Stomach (tissue), 9 donors: ENCODE measurements around the gene CHST13. TPM values are rescaled to one million over a fixed set of nuclear protein-coding genes. Genes with fewer than 3 reads are reported as not detected.

Experiments used
- DNase-seq, 2 donors: peaks; one replicate each; pipeline versions ENCODE4 v3.0.0 to v3.0.0-alpha.2; 2013 to 2019
- H3K27ac ChIP-seq, 5 donors: fragments of 200-600 bp in 4 of 5; sonication (generic) in 4 of 5; one replicate each; pipeline ENCODE4 v1.5.1; 2013 to 2019; ENCODE audit warnings: mild to moderate bottlenecking in 1 of 5, moderate library complexity in 1 of 5
- H3K27me3 ChIP-seq, 3 donors: fragments of 200-600 bp; sonication (generic); one replicate each; pipeline ENCODE4 v1.5.1; 2017 to 2019; ENCODE audit warnings: mixed run types in 1 of 3
- H3K36me3 ChIP-seq, 4 donors: fragments of 200-600 bp; sonication (generic); 1 replicate in 3 of 4; 2 replicates in 1 of 4; pipeline ENCODE4 v1.5.1; 2016 to 2019
- H3K4me1 ChIP-seq, 4 donors: fragments of 200-600 bp; sonication (generic); one replicate each; pipeline ENCODE4 v1.5.1; 2016 to 2019
- H3K4me3 ChIP-seq, 4 donors: fragments of 200-600 bp; sonication (generic) in 3 of 4; one replicate each; pipeline ENCODE4 v1.5.1; 2016 to 2019; ENCODE audit warnings: mild to moderate bottlenecking in 1 of 4
- H3K9me3 ChIP-seq, 4 donors: fragments of 200-600 bp; sonication (generic); one replicate each; pipeline ENCODE4 v1.5.1; 2016 to 2019
- CTCF ChIP-seq, 7 experiments: fragments of 450-650 bp in 4 of 7; fragments of 200-600 bp in 3 of 7; sonication (generic) in 3 of 7; IDR thresholded peaks; one replicate each; pipeline ENCODE4 v1.5.1; 2016 to 2019; ENCODE audit warnings: antibody characterized with exemption in 7 of 7, control low read depth in 2 of 7, mild to moderate bottlenecking in 1 of 7
- EP300 ChIP-seq: sonication (generic); formaldehyde crosslinking; IDR thresholded peaks from one replicate; pipeline ENCODE4 v1.6.1; 2017; ENCODE audit warnings: antibody characterized with exemption
- POLR2A ChIP-seq, 4 donors: fragments of 450-650 bp; IDR thresholded peaks; one replicate each; pipeline ENCODE4 v1.6.1; 2016; ENCODE audit warnings: antibody characterized with exemption in 4 of 4, control low read depth in 2 of 4, mild to moderate bottlenecking in 1 of 4, moderate library complexity in 1 of 4
- POLR2AphosphoS5 ChIP-seq, 3 donors: sonication (generic); formaldehyde crosslinking; IDR thresholded peaks; one replicate each; pipeline ENCODE4 v1.6.1; 2016; ENCODE audit warnings: antibody characterized with exemption in 3 of 3
- WGBS, 5 donors: extraction: QIAGEN DNeasy Blood & Tissue Kit in 3 of 5; methylation state at CpG; one replicate each; pipeline versions ENCODE4 v1.1.5 to v1.1.7; 2013 to 2018; 5-methylcytosine and 5-hydroxymethylcytosine counted together
- intact Hi-C: fragments of 100-400 bp; cut with DNase I; formaldehyde crosslinking; loops from one replicate; pipeline ENCODE4 v1.15.1; 2023; ENCODE audit warnings: low total_unique reads
- polyA plus RNA-seq, 3 donors: library from polyadenylated mRNA; stranded (reverse); fragments of 200-250 nt; gene quantifications; one replicate each; pipeline ENCODE4 v1.2.3, GENCODE V29; 2013
- total RNA-seq, 5 donors: library from RNA; depleted of rRNA; stranded (reverse); fragments of >200 nt; gene quantifications; one replicate each; pipeline versions ENCODE4 v1.1.0 to v1.2.3, GENCODE V29; 2014 to 2016
- donor health status: healthy with polysubstance abuse.
- donor health status: Bipolar disorder and iron deficiency.
- donor health status: healthy.

The CHST13 gene
- total and polyA plus RNA-seq, 8 donors = 0.08 to 12.5 (median 1.0) TPM; not detected in 2

- Histone ChIP-seq H3K9me3 (no peaks in the 10 kb centered on the region), H3K4me3 (no peak overlapping the region), H3K27ac (no peak overlapping the region), H3K36me3 (no peaks in the 10 kb centered on the region), H3K27me3 (peaks cover 0 to 10% (median 0%) of the 10 kb centered on the region in 3 donors), H3K4me1 (no peaks in the 10 kb centered on the region)
- WGBS, 5 donors = 69 to 89% (median 82%) methylated on average over 10 to 12 of the region's 12 CpGs
- TF ChIP-seq CTCF (IDR thresholded peaks at IDR 0.05) = no peak
- TF ChIP-seq EP300 = no peak
- TF ChIP-seq POLR2AphosphoS5 (IDR thresholded peaks at IDR 0.05) = no peak
- TF ChIP-seq POLR2A (IDR thresholded peaks at IDR 0.05) = no peak
- intact Hi-C loops = no loop called here
- no peak for DNase-seq
Measured at GRCh38 chr3:126512916-126513650, 10.9 kb upstream of the CHST13 start.

- TF ChIP-seq POLR2A (IDR thresholded peaks at IDR 0.05) = no peak
- TF ChIP-seq POLR2AphosphoS5 (IDR thresholded peaks at IDR 0.05) = no peak
- no peak for TF ChIP-seq CTCF (IDR thresholded peaks at IDR 0.05)
- TF ChIP-seq EP300 = no peak
- intact Hi-C loops = no loop called here
- Histone ChIP-seq H3K27me3 (peaks cover 0 to 10% (median 0%) of the 10 kb centered on the region in 3 donors), H3K9me3 (no peaks in the 10 kb centered on the region), H3K27ac (no peak overlapping the region), H3K4me3 (no peak overlapping the region), H3K36me3 (no peaks in the 10 kb centered on the region), H3K4me1 (no peaks in the 10 kb centered on the region)
- WGBS, 5 donors = 77 to 87% (median 85%) methylated on average over 11 of the region's 11 CpGs
- DNase-seq = no peak
Measured at GRCh38 chr3:126514161-126514560, 9.8 kb upstream of the CHST13 start.

- no peak overlapping the region for H3K27ac ChIP-seq
- 78 to 90% (median 82%) methylated on average over 7 to 8 of the region's 8 CpGs for WGBS, 5 donors
- no peak overlapping the region for H3K4me3 ChIP-seq
- H3K4me1 ChIP-seq = no peaks in the 10 kb centered on the region
- no peak for DNase-seq
- peaks cover 0 to 10% (median 0%) of the 10 kb centered on the region in 3 donors for H3K27me3 ChIP-seq
- H3K9me3 ChIP-seq = no peaks in the 10 kb centered on the region
- intact Hi-C loops = no loop called here
- TF ChIP-seq CTCF (IDR thresholded peaks at IDR 0.05) (no peak), POLR2AphosphoS5 (IDR thresholded peaks at IDR 0.05) (no peak), EP300 (no peak), POLR2A (IDR thresholded peaks at IDR 0.05) (no peak)
- no peaks in the 10 kb centered on the region for H3K36me3 ChIP-seq
Measured at GRCh38 chr3:126515066-126515706, 8.8 kb upstream of the CHST13 start.

- TF ChIP-seq POLR2A (IDR thresholded peaks at IDR 0.05) = no peak
- TF ChIP-seq CTCF (IDR thresholded peaks at IDR 0.05) = no peak
- TF ChIP-seq POLR2AphosphoS5 (IDR thresholded peaks at IDR 0.05) = no peak
- no peak for TF ChIP-seq EP300
- no peak overlapping the region for H3K27ac ChIP-seq
- no peaks in the 10 kb centered on the region for H3K36me3 ChIP-seq
- peaks cover 0 to 10% (median 0%) of the 10 kb centered on the region in 3 donors for H3K27me3 ChIP-seq
- H3K4me3 ChIP-seq = no peak overlapping the region
- 76 to 87% (median 79%) methylated on average over 4 to 6 of the region's 6 CpGs for WGBS, 5 donors
- no peaks in the 10 kb centered on the region for H3K9me3 ChIP-seq
- intact Hi-C loops = no loop called here
- DNase-seq = no peak
- H3K4me1 ChIP-seq = no peaks in the 10 kb centered on the region
Measured at GRCh38 chr3:126516152-126516935, 7.6 kb upstream of the CHST13 start.
